Activated gamma-delta T cell (primary cell): ENCODE data around the gene CDKN2A.

Experiments
- DNase-seq: peaks from one replicate; lab custom pipeline; 2025; lab: John Stamatoyannopoulos, UW
- total RNA-seq, 2 donors: gene quantifications; one replicate each; lab custom pipeline; 2026; lab: John Stamatoyannopoulos, UW

The CDKN2A gene
- 0.72 to 4.3 reads per million in 2 donors for total RNA-seq

DNA sequence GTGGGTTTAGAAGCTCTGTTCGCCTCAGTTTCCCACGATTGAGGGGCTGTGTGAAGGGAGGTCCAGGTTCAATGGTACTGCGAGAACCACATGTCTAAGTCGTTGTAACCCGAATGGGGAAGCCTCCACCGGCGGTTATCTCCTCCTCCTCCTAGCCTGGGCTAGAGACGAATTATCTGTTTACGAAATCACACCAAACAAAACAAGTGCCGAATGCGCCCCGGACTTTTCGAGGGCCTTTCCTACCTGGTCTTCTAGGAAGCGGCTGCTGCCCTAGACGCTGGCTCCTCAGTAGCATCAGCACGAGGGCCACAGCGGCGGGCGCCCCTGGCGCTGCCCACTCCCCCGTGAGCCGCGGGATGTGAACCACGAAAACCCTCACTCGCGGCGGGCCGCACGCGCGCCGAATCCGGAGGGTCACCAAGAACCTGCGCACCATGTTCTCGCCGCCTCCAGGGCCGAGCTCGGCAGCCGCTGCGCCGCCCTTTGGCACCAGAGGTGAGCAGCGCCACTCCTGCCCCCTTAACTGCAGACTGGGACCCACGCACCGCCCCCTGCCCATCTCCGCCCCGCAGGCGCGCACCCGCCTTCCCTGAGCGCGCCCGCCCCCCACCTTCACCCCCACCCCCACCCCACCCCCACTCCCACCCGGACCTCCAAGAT is at the start of gene CDKN2A:
Gene CDKN2A (minus strand): TSS at position 500 of the 663 bp plus-strand sequence.
- peak; percentile 32 for DNase-seq

DNA sequence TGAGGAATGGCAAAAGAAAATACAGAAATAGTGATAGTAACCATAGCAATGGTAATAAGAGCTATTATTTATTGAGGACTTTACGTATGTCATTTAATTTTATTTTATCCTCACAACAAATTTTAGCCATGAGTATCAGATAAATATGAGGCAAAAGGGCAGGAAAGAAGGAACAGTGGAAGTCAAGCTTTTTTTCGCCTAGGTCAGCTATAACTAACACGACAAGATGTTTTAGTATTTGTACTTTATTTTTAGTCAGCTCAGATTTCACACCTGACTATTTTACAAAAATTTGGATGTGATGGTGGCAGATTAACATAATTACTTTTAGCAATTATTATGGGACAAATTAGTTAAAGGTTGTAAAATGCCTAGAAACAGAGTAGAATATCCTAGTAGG is 49.7 kb upstream of the CDKN2A start:
- no peak for DNase-seq

DNA sequence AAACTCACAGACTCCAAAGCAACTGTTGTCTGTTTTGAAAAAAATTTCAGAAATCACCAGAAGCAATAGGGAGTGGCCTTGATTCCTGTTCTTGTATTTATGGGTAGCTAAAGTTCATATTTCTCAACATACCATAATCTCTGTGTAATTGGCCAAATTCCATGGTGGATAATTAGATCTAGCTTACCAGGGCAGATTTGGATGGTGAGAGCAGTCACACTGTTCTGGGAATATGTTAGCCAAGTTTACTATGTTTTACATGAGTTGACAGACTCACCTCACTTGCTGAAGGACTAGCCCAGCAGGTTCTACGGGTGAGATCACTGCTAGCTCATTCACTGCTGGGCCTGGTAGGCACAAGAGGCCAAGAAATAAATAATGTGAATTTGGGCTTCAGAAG is 47.6 kb upstream of the CDKN2A start:
- no peak for DNase-seq

DNA sequence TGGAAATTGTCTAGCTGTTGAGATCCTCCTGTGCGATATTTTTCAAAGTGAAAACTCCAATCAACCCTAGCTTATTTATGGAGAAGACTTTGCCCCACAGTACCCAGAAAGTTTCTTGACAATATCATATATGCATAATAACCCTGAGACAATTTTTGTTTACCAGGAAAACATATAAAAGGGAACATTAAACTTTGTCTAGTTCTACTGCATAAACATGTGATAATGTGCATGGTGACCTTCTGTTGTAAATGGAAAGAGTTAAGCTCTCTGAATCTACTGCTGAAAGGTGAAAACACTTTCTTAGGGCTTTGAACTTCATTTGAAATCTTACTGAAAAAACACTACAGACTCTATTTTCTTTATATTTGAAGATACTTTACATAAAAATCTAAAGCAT is 47.2 kb upstream of the CDKN2A start:
- DNase-seq = no peak

DNA sequence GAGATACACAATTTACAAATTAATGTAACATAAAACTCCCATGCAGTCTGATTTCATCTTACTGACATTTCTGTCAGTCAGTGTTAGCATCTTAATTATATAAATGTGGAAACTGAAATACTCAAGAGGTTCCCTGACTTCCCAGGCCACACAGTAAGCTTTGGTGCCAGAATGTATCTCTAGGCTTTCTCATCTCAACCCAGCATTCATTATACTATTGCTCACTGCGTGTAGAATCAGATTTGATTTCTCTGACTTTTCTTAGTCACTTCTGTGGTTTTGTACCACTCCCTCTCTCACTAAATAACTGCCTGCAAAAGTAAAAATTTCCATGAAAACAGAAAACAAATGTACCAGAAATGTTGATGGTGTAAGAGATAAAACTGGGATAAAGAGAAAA is 46.6 kb upstream of the CDKN2A start:
- no peak for DNase-seq

DNA sequence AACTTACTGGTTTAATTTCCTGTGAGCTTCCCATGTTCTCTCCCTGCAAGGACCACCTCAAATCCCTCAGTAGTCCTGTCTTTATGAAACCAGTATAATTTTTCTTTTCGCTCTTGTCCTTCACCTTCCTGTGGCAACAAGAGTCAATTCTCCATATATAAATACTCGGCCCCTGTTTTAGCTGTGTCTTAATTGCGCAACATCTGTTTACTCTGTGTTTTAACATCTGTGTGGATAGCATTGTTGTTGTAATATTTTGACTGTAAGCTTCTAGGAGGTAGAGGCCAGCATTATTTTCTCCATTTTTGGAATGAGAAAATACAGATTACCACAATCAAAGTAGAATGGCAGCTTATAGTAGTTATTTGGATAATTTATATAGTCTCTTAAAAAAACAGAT is 45.1 kb upstream of the CDKN2A start:
- no peak for DNase-seq

DNA sequence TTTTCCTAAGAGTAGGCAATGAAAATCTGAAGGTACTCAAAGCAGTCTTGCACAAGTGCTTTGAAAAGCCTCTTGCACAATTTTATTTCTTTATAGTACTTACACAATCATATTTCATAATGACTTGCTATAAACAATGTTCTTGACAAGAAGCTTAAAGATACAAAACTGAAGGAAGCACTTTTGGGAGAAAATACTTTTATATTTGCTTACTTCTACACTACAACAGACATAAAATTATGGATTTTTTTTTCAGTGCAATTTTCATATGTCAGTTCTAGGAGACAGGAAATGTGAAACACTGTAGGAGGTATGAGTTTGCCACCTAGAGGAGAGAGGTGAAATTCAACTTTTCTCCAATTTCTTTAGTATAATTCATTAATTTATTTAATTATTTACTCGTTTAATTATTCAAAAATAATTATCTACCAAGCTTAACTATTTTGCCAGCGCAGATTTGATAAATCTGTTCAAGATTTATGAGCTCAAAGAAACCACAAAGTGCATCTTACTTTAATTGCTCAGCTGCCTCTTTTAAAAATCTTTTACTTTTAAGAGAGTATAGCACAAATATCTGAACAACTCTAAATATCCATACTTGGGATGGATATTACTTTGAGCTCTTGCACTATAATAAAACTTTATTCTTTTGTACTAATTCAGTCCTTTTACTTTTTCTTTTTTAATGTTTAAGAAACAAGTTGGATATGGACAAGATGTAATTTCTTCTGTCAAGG is 43.9 kb upstream of the CDKN2A start:
- DNase-seq = no peak

DNA sequence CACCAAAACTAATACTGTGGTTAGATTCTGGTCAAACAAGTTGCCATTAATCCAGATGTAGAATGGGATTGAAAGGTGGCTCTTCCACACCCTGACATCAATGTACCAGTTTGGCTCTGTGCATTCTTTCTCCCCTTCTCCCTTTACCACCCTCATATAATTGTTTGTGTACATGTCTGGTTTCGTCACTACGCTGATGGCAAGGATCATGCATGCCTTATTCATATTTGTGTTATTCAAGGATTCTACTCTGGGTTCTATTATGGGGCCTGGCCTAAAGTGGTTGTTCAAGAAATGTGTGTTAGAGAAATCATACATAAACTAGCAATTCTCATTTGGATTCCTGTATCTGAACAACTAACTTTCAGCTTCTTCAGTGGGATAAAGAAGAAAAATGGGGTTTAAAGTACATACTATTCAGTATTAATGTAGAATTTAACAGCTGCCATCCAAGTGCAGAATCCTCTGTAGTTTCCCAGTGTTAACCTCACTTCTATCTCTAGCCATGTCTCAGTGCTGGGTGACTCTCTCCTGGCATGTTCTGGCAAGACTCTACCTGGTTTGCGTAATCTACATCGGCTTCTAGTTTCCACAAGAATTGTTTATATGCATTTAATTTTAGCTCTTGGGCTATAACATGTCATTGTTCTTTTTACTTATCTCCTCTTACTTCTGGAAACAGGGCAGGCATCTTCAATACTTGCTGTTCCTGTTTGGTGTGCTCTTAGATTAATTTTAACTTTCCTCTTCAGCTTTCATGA is 42.9 kb upstream of the CDKN2A start:
- DNase-seq = no peak

DNA sequence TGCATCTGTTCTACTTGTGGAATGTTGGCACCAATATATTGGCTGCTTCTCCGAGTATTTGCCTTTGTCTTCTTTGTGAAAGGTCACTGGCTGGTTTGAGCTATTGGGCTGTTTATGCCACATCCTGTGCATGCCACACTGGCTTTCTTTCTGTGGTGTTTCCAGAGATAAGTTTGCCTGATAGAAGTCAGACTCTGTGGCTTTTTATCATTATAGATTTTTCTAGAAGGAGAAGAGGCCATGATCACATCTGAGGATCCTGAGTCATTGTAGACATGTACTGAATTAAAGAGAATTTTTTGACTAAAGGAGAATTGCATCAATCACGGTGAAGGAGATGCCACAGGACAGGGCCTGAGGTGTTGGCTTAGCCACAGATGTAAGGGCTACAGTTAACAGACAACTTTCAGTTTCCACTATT is 41.4 kb upstream of the CDKN2A start:
- DNase-seq = no peak

DNA sequence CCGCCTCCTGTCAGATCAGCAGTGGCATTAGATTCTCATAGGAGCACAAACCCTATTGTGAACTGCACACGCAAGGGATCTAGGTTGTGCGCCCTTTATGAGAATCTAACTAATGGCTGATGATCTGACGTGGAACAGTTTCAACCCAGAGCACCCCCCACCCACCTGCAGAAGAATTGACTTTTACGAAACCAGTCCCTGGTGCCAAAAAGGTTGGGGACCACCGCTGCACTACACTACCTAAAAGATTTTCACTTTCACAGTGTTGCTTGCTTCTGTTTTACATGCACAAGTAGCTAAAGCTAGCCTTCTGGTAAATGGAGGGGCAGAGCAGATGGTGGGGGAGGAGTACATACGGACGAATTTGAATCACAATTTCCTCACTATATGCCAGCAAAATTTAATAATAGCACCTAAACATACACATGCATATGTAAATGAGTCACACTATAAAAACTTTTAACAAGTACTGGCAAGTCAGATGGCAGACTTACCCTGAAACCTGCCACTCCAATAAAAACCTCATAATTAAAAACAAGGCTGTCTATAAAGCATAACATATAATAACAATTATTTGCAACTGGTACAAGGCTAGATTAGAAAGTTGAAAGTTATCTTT is 38.9 kb upstream of the CDKN2A start:
- DNase-seq = no peak

DNA sequence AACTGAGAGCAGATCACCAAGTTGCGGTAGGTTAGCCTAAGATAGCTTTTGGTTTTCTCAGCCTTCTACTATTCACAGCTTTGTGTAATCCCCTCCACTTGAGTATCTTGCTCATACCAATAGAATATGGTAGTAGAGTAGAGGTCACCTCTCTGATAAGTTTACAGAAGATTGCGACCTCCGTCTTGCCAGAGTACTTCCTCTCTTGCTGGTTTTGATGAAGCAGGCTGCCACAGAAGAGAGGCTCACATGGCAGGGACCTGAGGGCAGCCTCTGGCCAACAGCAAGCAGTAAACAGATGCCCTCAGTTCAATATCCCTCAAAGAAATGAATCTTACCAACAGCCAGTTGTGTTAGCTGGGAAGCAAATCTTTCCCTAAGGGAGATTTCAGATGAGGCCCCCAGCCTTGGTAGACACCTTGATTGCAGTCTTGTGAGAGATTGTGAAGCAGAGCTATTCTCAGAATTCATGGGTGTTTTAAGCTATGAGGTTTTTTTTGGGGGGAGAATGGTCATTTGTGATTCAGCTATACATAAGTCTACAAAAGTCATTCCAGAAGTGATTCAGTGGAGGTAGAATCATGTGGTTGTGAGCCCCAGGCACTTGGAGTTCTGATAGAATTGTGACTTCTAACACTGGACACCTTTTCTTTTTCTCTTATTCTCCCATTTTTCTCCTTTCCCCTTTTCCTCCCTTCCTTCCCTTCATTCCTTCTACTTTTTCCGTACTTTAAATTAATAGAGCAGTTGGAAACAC is 37.6 kb upstream of the CDKN2A start:
- no peak for DNase-seq

DNA sequence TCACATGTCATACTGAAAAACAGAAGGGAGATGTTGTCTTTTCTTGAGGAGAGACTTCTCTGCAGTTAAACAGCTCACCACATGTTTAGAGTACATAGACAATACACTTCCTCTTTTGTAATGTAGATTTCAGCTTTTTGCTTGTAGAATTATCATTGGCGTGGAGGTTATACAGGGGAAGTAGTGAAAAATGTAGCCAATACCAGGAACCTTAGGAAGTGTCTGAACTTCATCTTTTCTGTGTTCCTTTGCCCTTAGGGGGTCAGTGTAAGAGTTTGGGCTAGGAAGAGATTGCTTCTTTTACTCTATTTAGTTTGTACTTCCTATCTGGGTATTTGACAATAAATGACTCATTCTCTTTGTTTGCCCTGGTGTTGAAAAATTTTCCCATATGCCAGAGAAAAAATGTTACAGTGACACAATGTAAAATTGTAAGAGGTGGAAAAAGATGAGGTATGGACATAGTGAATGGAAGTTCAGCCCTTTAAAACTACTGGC is 36.0 kb upstream of the CDKN2A start:
- DNase-seq = no peak

DNA sequence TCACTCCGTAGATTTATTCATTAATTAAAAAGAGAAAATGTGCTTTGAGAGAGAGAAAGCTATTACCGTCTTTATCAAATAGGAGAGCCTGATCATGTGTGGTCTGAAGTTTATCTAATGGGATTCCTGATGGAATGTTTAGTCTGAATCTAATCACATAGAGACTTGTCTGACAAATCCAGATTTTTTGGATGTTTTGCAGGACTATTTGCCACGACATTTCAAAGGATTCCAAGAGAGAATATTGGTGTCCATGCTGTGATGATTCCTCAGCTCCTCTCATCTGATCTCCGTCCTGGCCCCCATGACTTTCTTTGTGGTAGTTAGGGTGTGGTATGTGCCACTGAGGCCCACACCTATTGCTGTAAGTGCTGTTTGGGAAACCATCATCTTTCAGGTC is 35.0 kb upstream of the CDKN2A start:
- no peak for DNase-seq

DNA sequence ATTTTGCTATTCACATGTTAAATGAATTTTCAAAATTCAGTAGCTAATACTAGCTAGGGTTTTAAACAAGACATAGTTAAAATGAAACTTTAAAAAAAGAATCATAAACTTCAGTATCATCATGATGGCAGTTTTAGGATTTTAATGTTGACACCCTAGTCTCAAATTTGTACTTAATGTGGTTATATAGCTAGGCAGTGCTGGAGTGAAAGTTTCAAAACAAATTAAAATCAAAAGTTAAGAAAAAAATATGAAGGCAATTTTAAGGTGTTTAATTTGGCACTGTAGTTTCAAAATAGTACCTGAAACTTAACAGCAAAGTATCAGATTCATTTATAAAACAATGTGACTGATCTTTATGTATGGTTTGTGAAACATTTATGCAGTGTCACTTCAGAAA is 34.2 kb upstream of the CDKN2A start:
- no peak for DNase-seq

DNA sequence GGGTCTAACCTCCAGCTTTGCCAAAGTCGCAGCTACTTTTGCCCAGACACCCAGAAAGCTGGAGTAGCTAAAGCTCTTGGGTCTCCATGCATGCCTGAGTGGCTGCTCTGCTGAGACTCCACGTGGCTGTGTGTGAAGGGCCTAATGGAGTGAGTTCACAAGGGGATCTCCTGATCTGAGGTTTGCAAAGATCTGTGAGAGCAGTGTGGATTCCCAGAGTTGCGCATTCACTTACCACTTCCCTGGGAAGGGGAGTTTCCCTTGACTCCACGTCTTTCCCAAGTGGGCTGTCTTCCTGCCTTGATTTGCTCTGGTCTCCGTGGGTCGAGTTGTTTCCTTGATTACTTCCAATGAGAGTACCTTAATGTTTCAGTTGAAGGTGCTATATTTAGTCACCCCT is 32.5 kb upstream of the CDKN2A start:
- DNase-seq = no peak

DNA sequence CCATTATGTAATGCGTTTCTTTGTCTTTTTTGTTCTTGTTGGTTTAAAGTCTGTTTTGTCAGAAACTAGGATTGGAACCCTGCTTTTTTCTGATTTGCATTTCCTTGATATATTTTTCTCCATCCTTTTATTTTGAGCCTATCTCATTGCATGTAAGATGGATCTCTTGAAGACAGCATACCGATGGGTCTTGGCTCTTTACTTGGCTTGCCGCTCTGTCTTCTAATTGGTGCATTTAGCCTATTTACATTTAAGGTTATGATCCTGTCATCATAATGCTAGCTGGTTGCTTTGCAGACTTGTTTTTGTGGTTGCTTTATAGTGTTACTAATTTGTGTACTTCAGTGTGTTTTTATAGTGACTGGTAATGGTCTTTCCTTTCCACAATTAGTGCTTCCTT is 28.2 kb upstream of the CDKN2A start:
- no peak for DNase-seq

DNA sequence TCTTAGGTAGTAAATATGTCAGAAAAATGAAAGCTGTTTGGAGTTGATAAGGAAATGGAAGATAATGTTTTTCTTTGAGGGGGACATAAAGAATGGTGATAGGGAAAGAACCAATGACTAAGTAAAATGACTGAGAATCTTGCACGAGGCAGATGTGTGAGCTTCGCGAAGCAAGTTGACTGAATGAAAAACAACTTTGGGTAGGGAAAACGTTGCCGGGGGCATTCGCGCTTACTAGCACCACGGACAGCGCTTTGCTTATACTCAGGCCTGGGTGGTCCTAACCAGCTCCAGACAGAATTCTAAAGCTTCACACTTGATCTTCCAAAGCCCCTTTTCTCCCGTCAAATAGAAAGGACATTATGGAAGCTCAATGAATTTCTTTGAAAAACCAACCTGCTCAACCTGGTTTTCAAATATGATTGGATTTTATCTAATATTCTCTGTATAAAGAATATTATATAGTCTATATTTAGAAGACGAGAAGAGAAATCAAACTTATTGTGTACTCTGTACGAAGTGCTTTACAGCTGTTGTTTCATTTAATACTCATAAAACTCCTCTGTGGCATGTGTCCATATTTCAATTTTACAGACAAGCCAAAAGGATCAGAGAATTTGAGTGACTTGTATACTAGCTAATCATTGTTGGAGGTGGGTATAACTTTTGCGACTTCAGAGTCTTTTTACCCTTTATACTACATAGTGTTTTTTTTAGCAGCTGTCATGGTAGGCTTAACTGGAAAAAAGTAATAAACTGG is 16.9 kb upstream of the CDKN2A start:
- no peak for DNase-seq

DNA sequence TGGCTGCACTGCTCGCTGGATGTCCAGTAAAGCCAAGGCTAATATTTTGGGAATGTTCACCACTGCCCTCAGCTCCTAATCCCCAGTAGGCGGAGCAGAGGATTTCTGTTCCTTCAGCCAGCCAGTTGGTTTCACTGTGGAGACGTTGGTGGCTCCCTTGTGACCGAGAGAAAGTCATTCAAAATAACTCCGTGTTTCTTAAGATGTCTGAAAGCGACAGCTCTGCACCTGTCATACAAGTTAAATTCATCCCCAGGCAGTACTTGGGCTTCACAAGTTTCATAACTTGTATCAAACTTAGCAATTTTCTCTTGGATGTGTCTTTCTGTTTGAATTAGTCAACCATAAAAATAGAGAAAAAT is 15.3 kb upstream of the CDKN2A start:
- DNase-seq = no peak

DNA sequence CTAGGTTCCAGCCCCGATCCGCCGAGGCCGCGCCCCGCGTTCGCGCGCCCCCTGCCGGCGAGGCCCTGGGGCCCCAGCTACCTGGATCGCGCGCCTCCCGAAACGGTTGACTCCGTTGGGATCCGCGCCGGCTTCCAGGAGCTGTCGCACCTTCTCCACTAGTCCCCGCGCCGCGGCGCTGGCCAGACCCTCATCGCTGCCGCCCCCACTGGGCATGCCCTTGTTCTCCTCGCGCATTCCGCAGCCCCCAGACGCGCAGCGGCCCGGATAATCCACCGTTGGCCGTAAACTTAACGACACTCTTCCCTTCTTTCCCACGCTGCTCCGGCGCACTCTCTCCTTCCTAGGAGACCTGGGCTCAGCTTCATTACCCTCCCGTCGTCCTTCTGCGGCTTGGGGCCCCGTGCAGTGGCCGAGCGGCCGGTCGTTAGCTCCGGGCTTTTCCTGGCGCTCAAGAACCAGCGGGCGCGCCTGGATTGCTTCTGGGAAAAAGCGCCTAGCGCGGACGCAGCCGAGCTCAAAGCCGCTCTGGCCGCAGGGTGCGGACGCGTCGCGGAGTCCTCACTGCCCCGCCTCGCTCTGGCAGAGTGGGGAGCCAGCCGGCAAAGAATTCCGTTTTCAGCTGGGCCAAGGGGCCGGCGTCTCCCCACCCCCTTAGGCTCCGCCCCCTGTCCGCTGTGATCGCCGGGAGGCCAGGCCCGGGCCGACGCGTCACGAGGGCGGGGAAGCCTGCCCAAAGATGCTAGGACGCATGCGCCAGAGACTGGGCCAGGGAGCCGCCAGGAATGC is 14.7 kb upstream of the CDKN2A start, which contains the start of gene CDKN2B:
Gene CDKN2B (minus strand): TSS at position 589 of the 789 bp plus-strand sequence. CDS start 352 bp downstream, at position 237.
- DNase-seq = peak; percentile 42

DNA sequence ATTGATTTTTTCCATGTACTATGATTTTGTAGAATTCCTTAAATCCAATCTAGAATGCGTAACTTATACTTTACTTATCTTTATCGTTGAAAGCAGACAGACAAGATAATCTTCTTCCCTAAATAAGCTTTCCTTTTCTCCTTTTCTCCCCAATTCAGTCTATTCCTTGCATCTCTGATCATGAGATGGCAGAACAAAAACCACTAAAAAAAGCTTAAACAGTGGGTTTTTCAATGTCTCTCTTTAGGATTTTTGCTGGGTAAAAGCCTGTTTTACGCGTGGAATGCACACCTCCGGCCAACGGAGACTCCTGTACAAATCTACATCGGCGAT is 14.2 kb upstream of the CDKN2A start:
- no peak for DNase-seq
